ENCODE measurements around the gene LRMDA. TPM values are rescaled to one million over a fixed set of nuclear protein-coding genes. Genes with fewer than 3 reads are reported as not detected.

LRMDA gene
- total RNA-seq, 2 donors from 2014 or later, result 9.6 to 12.6 TPM

GRCh38 chr10:75550191-75550590, 118.8 kb downstream of the LRMDA start:
- intact Hi-C loops (cut with DNase I), result no loop called here
- H3K9me3 ChIP-seq, result no peaks in the 10 kb centered on the region
- no peak for TF ChIP-seq POLR2AphosphoS5 (IDR thresholded peaks at IDR 0.05)
- no peak for TF ChIP-seq POLR2A (IDR thresholded peaks at IDR 0.05)
- no peak for TF ChIP-seq CTCF (IDR thresholded peaks at IDR 0.05)
- no peaks in the 10 kb centered on the region for H3K4me1 ChIP-seq (replicated peaks)
- no peaks in the 10 kb centered on the region for H3K36me3 ChIP-seq
- no peak overlapping the region for H3K4me3 ChIP-seq
- no peaks in the 10 kb centered on the region for H3K27me3 ChIP-seq (replicated peaks; ENCODE audit: insufficient read depth)
- no peak overlapping the region for H3K27ac ChIP-seq
- no peak for DNase-seq (ENCODE audit: low spot score)

- TF ChIP-seq POLR2A (IDR thresholded peaks at IDR 0.05) (no peak), CTCF (IDR thresholded peaks at IDR 0.05) (no peak), POLR2AphosphoS5 (IDR thresholded peaks at IDR 0.05) (no peak)
- Histone ChIP-seq H3K4me1 (replicated peaks) (no peaks in the 10 kb centered on the region), H3K9me3 (no peaks in the 10 kb centered on the region), H3K27ac (no peak overlapping the region), H3K4me3 (no peak overlapping the region), H3K27me3 (replicated peaks; ENCODE audit: insufficient read depth) (no peaks in the 10 kb centered on the region), H3K36me3 (no peaks in the 10 kb centered on the region)
- no peak for DNase-seq (ENCODE audit: low spot score)
- WGBS, result 93% methylated on average over 1 of the region's 1 CpG
- intact Hi-C loops (cut with DNase I), result no loop called here
Observed at GRCh38 chr10:75552171-75552570, 120.7 kb downstream of the LRMDA start.

GRCh38 chr10:75553550-75553949, 122.1 kb downstream of the LRMDA start:
- H3K4me1 ChIP-seq (replicated peaks), result no peaks in the 10 kb centered on the region
- no peak overlapping the region for H3K27ac ChIP-seq
- H3K36me3 ChIP-seq, result no peaks in the 10 kb centered on the region
- no peaks in the 10 kb centered on the region for H3K9me3 ChIP-seq
- WGBS, result 88% methylated on average over 1 of the region's 1 CpG
- TF ChIP-seq CTCF (IDR thresholded peaks at IDR 0.05) (no peak), POLR2AphosphoS5 (IDR thresholded peaks at IDR 0.05) (no peak), POLR2A (IDR thresholded peaks at IDR 0.05) (no peak)
- intact Hi-C loops (cut with DNase I), result no loop called here
- H3K27me3 ChIP-seq (replicated peaks; ENCODE audit: insufficient read depth), result no peaks in the 10 kb centered on the region
- DNase-seq (ENCODE audit: low spot score), result no peak
- H3K4me3 ChIP-seq, result no peak overlapping the region

- H3K4me3 ChIP-seq, result no peak overlapping the region
- H3K27me3 ChIP-seq (replicated peaks; ENCODE audit: insufficient read depth), result no peaks in the 10 kb centered on the region
- intact Hi-C loops (cut with DNase I), result no loop called here
- H3K4me1 ChIP-seq (replicated peaks), result no peaks in the 10 kb centered on the region
- H3K9me3 ChIP-seq, result no peaks in the 10 kb centered on the region
- TF ChIP-seq CTCF (IDR thresholded peaks at IDR 0.05), result no peak
- TF ChIP-seq POLR2A (IDR thresholded peaks at IDR 0.05), result no peak
- TF ChIP-seq POLR2AphosphoS5 (IDR thresholded peaks at IDR 0.05), result no peak
- no peak for DNase-seq (ENCODE audit: low spot score)
- H3K27ac ChIP-seq, result no peak overlapping the region
- H3K36me3 ChIP-seq, result no peaks in the 10 kb centered on the region
Observed at GRCh38 chr10:75555323-75555722, 123.9 kb downstream of the LRMDA start.

GRCh38 chr10:75556320-75556719, 124.9 kb downstream of the LRMDA start:
- Histone ChIP-seq H3K27me3 (replicated peaks; ENCODE audit: insufficient read depth) (no peaks in the 10 kb centered on the region), H3K4me3 (no peak overlapping the region), H3K9me3 (no peaks in the 10 kb centered on the region), H3K27ac (no peak overlapping the region), H3K36me3 (no peaks in the 10 kb centered on the region), H3K4me1 (replicated peaks) (no peaks in the 10 kb centered on the region)
- DNase-seq (ENCODE audit: low spot score), result no peak
- no peak for TF ChIP-seq CTCF (IDR thresholded peaks at IDR 0.05)
- TF ChIP-seq POLR2A (IDR thresholded peaks at IDR 0.05), result no peak
- TF ChIP-seq POLR2AphosphoS5 (IDR thresholded peaks at IDR 0.05), result no peak
- 86% methylated on average over 2 of the region's 2 CpGs for WGBS
- intact Hi-C loops (cut with DNase I), result no loop called here
